Endothelial cell of umbilical vein (primary cell): ENCODE results near the gene TTI1. TPM values are rescaled to one million over a fixed set of nuclear protein-coding genes. Genes with fewer than 3 reads are reported as not detected.
A peak's percentile ranks its signal among the peaks of the same experiment; 100 is the strongest.

Source experiments
- BruUV-seq: library from RNA; stranded (reverse); fragments of 400-500 nt; replicated peaks from 2 replicates; lab custom pipeline; 2021; lab: Mats Ljungman, UMichigan
- CTCF ChIA-PET: fragments of 300-600, 350-600 bp; sonication (Branson Sonifier 250); formaldehyde crosslinking; loops from one replicate; lab custom pipeline; 2021; ENCODE audit warnings: antibody characterized with exemption, inconsistent platforms; lab: Charles Lee
- POLR2A ChIA-PET: fragments of 300-600, 350-600 bp; sonication (Branson Sonifier 250); formaldehyde crosslinking; loops from one replicate; lab custom pipeline; 2021; ENCODE audit warnings: antibody characterized with exemption, inconsistent platforms; lab: Charles Lee
- DNase-seq: peaks from one replicate; pipeline ENCODE4 v3.0.0-alpha.2; 2011; ENCODE audit warnings: low read depth, low spot score
- FAIRE-seq: peaks from 2 replicates; lab custom pipeline; 2011; peaks lifted over from hg19 to GRCh38; lab: Jason Lieb, UNC
- H2AFZ ChIP-seq: 2 replicates; pipeline ENCODE4 v1.6.0; 2012; ENCODE audit warnings: low read depth, low read length, control low read depth, inconsistent platforms
- H3K27ac ChIP-seq: 2 replicates; pipeline ENCODE4 v1.5.1; 2011; ENCODE audit warnings: low read depth, mild to moderate bottlenecking, control low read depth, low read length, moderate library complexity; ENCODE audit not compliant: insufficient read depth
- H3K27me3 ChIP-seq, 2 experiments: 2 replicates each; pipeline versions ENCODE4 v1.6.0 to v1.6.1; 2011; ENCODE audit warnings: low read length in 2 of 2, mixed read lengths in 1 of 2; ENCODE audit not compliant: control insufficient read depth in 2 of 2, insufficient read depth in 2 of 2
- H3K36me3 ChIP-seq, 2 experiments: 2 replicates in 1 of 2; 3 replicates in 1 of 2; pipeline ENCODE4 v1.5.1; 2011; ENCODE audit warnings: low read length in 2 of 2, mild to moderate bottlenecking in 1 of 2, moderate library complexity in 1 of 2; ENCODE audit not compliant: control insufficient read depth in 2 of 2, insufficient read depth in 2 of 2; ENCODE audit errors: extremely low read depth in 1 of 2
- H3K4me1 ChIP-seq: 3 replicates; pipeline ENCODE4 v1.5.1; 2011; ENCODE audit warnings: mild to moderate bottlenecking, low read length; ENCODE audit not compliant: control insufficient read depth, insufficient read depth; ENCODE audit errors: extremely low read depth
- H3K4me2 ChIP-seq: 2 replicates; pipeline ENCODE4 v1.6.1; 2011; ENCODE audit warnings: low read length, control low read depth, mixed read lengths; ENCODE audit not compliant: insufficient read depth
- H3K4me3 ChIP-seq, 3 experiments: fragments of 200-600 bp in 1 of 3; sonication (generic), shearing (Covaris generic) in 1 of 3; replicated peaks in 1 of 3; 2 replicates each; pipeline ENCODE4 v1.5.1; 2011 to 2016; ENCODE audit warnings: control low read depth in 3 of 3, low read length in 3 of 3, mild to moderate bottlenecking in 2 of 3, inconsistent platforms in 1 of 3, low read depth in 1 of 3, moderate library complexity in 1 of 3; ENCODE audit not compliant: insufficient read depth in 1 of 3
- H3K79me2 ChIP-seq: 2 replicates; pipeline ENCODE4 v1.6.0; 2012; ENCODE audit warnings: low read length, inconsistent platforms; ENCODE audit not compliant: control insufficient read depth, insufficient read depth
- H3K9ac ChIP-seq: replicated peaks from 2 replicates; pipeline ENCODE3; 2011; ENCODE audit warnings: low read length, control low read depth; ENCODE audit not compliant: insufficient read depth; ENCODE audit errors: extremely low read depth
- H3K9me1 ChIP-seq: replicated peaks from 3 replicates; pipeline ENCODE4 v1.6.0; 2011; ENCODE audit warnings: mild to moderate bottlenecking, low read length; ENCODE audit not compliant: control insufficient read depth, insufficient read depth; ENCODE audit errors: extremely low read depth
- H3K9me3 ChIP-seq: replicated peaks from 2 replicates; pipeline ENCODE4 v1.5.1; 2012; ENCODE audit warnings: low read length, inconsistent platforms; ENCODE audit not compliant: control insufficient read depth, insufficient read depth
- H4K20me1 ChIP-seq: replicated peaks from 2 replicates; pipeline ENCODE3; 2011; ENCODE audit warnings: mild to moderate bottlenecking, low read length; ENCODE audit not compliant: control insufficient read depth, insufficient read depth; ENCODE audit errors: extremely low read depth
- EZH2 ChIP-seq: IDR thresholded peaks from 2 replicates; pipeline ENCODE4 v1.6.1; 2012; ENCODE audit warnings: borderline replicate concordance, low read depth, mild to moderate bottlenecking, moderate library complexity, low read length, inconsistent platforms; ENCODE audit not compliant: severe bottlenecking
- GATA2 ChIP-seq: IDR thresholded peaks from 2 replicates; pipeline ENCODE4 v1.7.0; 2011; ENCODE audit warnings: low read depth, mild to moderate bottlenecking, moderate library complexity, mixed read lengths, low read length; ENCODE audit not compliant: insufficient read length, insufficient read depth
- JUN ChIP-seq: IDR thresholded peaks from 2 replicates; pipeline ENCODE4 v1.6.1; 2011; ENCODE audit warnings: borderline replicate concordance, low read depth; ENCODE audit not compliant: insufficient read length, insufficient read depth
- MAX ChIP-seq: IDR thresholded peaks from 2 replicates; pipeline ENCODE4 v1.6.1; 2011; ENCODE audit not compliant: insufficient read depth, insufficient read length
- MYC ChIP-seq: IDR thresholded peaks from one replicate; pipeline ENCODE4 v1.6.1; 2011; ENCODE audit warnings: mild to moderate bottlenecking, low read depth, low read length
- POLR2A ChIP-seq: IDR thresholded peaks from 2 replicates; pipeline ENCODE4 v1.6.1; 2012; ENCODE audit warnings: low read depth, mild to moderate bottlenecking, control low read depth, low read length
- POLR2AphosphoS5 ChIP-seq: IDR thresholded peaks from 2 replicates; pipeline ENCODE4 v1.6.1; 2012; ENCODE audit warnings: low read depth, mild to moderate bottlenecking, control low read depth, low read length, moderate library complexity; ENCODE audit not compliant: insufficient read depth
- dilution Hi-C: fragments of 300-500 bp; cut with MboI; formaldehyde crosslinking; loops from one replicate; pipeline ENCODE4 v1.15.0; 2019; ENCODE audit warnings: low sequenced_read_pairs; ENCODE audit not compliant: extremely low pct_ligation_motif_present
- intact Hi-C: fragments of 100-400 bp; cut with micrococcal nuclease; formaldehyde crosslinking; loops from one replicate; pipeline ENCODE4 v1.10.0; 2022
- polyA plus RNA-seq, 4 experiments: library from polyadenylated mRNA; depleted of rRNA in 3 of 4; stranded (reverse) in 3 of 4; unstranded in 1 of 4; fragments of >200 nt; gene quantifications; 2 replicates each; pipeline versions ENCODE4 v1.2.1 to v1.2.3, GENCODE V29; 2011 to 2012; ENCODE audit warnings: missing spikeins in 1 of 4
- total RNA-seq: library from RNA; stranded (reverse); gene quantifications from 2 replicates; pipeline ENCODE4 v1.2.3, GENCODE V29; 2021
- TF ChIP-seq, protein P1 (sequence below), 2 donors: IDR thresholded peaks; 1 replicate in 1 of 2; 2 replicates in 1 of 2; pipeline ENCODE4 v1.5.1; 2011; ENCODE audit warnings: low read length in 2 of 2, mild to moderate bottlenecking in 2 of 2, moderate library complexity in 2 of 2, control low read depth in 1 of 2, inconsistent platforms in 1 of 2, low read depth in 1 of 2; ENCODE audit not compliant: insufficient read depth in 1 of 2; ENCODE audit errors: extremely low read depth in 1 of 2

The TTI1 gene
- total and polyA plus RNA-seq, 2 donors (not counting 3 experiments of a cell fraction or from before 2014, with no cell fraction given) = 13.2 to 23.2 TPM

DNA sequence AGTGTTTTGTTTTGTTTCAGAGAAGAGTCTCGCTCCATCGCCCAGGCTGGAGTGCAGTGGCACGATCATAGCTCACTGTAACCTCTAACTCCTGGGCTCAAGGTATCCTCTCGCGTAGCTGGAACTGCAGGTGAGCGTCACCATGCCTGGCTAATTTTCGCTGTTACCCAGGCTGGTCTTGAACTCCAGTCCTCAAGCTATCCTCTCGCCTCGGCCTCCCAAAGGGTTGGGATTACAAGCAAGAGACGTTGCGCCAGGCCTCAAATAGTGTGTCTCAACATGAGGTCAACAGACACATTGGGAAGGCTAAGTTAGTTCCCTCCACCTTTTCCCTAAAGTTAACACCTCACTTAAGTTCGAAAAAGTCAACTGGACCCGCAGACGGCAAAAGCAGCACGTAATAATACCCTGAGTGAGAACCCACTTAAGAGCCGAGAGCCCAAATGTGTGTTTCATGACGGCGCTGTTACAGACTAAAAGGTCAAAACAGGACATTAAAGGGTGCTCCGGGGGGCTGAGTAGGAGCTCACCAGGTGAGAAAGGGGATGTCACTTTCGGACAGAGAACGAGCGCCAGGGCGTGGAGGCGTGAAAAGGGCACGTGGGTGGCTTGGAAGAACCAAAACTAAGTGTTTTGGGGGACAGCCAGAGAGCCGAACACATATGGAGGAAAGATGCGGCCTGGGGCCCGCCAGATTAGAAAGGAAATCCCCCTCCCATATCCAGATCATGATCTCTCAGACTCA, 499 bp downstream of the TTI1 start:
- Histone ChIP-seq H3K36me3 (peaks cover 1 to 4% of the 10 kb centered on the region in 2 experiments), H3K9me3 (no peaks in the 10 kb centered on the region), H3K79me2 (peaks cover 88% of the 10 kb centered on the region), H4K20me1 (no peaks in the 10 kb centered on the region), H3K4me3 (peak overlapping the region; percentile 39 to 74 (median 64)), H2AFZ (peak overlapping the region; percentile 38), H3K9me1 (no peaks in the 10 kb centered on the region), H3K4me1 (peaks cover 33% of the 10 kb centered on the region), H3K4me2 (peak overlapping the region; percentile 73), H3K27ac (peak overlapping the region; percentile 75), H3K27me3 (no peaks in the 10 kb centered on the region), H3K9ac (peak overlapping the region; percentile 84)
- no peak for DNase-seq
- no peak for TF ChIP-seq JUN
- TF ChIP-seq MYC = no peak
- TF ChIP-seq, protein P1, sequence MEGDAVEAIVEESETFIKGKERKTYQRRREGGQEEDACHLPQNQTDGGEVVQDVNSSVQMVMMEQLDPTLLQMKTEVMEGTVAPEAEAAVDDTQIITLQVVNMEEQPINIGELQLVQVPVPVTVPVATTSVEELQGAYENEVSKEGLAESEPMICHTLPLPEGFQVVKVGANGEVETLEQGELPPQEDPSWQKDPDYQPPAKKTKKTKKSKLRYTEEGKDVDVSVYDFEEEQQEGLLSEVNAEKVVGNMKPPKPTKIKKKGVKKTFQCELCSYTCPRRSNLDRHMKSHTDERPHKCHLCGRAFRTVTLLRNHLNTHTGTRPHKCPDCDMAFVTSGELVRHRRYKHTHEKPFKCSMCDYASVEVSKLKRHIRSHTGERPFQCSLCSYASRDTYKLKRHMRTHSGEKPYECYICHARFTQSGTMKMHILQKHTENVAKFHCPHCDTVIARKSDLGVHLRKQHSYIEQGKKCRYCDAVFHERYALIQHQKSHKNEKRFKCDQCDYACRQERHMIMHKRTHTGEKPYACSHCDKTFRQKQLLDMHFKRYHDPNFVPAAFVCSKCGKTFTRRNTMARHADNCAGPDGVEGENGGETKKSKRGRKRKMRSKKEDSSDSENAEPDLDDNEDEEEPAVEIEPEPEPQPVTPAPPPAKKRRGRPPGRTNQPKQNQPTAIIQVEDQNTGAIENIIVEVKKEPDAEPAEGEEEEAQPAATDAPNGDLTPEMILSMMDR (IDR thresholded peaks at IDR 0.05; ENCODE audit: extremely low read depth in 1 of 2, insufficient read depth in 1 of 2, low read depth in 1 of 2, low read length in 2 of 2) = no peak
- no peak for TF ChIP-seq GATA2
- no peak for TF ChIP-seq MAX
- TF ChIP-seq POLR2A = no peak
- no peak for TF ChIP-seq POLR2AphosphoS5
- no peak for TF ChIP-seq EZH2
- intact Hi-C loops = no loop called here
- no peak for FAIRE-seq
- dilution Hi-C loops = no loop called here
- POLR2A ChIA-PET = interaction anchor here (0.9 kb wide), 1 partner anchor 11 kb away, joined by 3 read pairs; no protein-coding TSS in a partner anchor
- CTCF ChIA-PET = interaction anchor here (0.8 to 2.0 kb wide), 6 partner anchors 9 to 417 kb away, joined by 3 to 15 read pairs (median 4); no protein-coding TSS in a partner anchor
- BruUV-seq = TSS peak; percentile 80
